Mammary epithelial cell (primary cell): ENCODE measurements around the gene KCNK15.

Source experiments
- EZH2 ChIP-seq: IDR thresholded peaks from 2 replicates; pipeline ENCODE4 v1.6.1; 2012; ENCODE audit warnings: low read length, inconsistent platforms, borderline replicate concordance
- TF ChIP-seq, protein P1 (sequence below), 2 donors: IDR thresholded peaks in 1 of 2; conservative IDR thresholded peaks in 1 of 2; 2 replicates each; pipeline ENCODE4 v1.5.1; 2011 to 2012; ENCODE audit warnings: inconsistent platforms in 2 of 2, low read length in 2 of 2, mild to moderate bottlenecking in 2 of 2, control low read depth in 1 of 2, low read depth in 1 of 2; ENCODE audit not compliant: insufficient read depth in 1 of 2; ENCODE audit errors: extremely low read depth in 1 of 2

DNA sequence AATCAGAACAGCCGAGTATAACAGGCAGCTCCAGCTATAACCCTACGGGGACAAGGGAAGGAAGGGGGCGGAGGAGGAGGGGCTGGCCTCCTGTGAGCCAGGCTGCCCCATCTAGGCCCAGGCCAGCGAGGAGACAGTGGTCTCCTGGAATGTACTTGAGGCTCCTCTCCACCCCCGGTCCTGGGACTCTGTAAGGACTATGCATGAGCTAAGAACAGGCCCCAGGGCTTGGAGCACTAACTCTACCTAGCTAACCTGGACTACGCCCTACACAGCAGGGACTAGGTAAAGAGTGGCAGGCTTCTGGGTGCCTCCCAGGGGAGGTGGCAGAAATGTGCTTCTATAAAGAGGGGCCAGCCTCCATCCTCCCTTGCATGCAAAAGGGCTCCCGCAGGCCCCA, 8.9 kb downstream of the KCNK15 start:
- TF ChIP-seq, protein P1, sequence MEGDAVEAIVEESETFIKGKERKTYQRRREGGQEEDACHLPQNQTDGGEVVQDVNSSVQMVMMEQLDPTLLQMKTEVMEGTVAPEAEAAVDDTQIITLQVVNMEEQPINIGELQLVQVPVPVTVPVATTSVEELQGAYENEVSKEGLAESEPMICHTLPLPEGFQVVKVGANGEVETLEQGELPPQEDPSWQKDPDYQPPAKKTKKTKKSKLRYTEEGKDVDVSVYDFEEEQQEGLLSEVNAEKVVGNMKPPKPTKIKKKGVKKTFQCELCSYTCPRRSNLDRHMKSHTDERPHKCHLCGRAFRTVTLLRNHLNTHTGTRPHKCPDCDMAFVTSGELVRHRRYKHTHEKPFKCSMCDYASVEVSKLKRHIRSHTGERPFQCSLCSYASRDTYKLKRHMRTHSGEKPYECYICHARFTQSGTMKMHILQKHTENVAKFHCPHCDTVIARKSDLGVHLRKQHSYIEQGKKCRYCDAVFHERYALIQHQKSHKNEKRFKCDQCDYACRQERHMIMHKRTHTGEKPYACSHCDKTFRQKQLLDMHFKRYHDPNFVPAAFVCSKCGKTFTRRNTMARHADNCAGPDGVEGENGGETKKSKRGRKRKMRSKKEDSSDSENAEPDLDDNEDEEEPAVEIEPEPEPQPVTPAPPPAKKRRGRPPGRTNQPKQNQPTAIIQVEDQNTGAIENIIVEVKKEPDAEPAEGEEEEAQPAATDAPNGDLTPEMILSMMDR (conservative IDR thresholded peaks at IDR 0.05 in 1 of 2, IDR thresholded peaks at IDR 0.05 in 1 of 2; ENCODE audit: extremely low read depth in 1 of 2, insufficient read depth in 1 of 2, low read depth in 1 of 2, low read length in 2 of 2), result no peak
- no peak for TF ChIP-seq EZH2
